IMR-90 (cell line): ENCODE results near the gene DDX59. TPM values are rescaled to one million over a fixed set of nuclear protein-coding genes. Genes with fewer than 3 reads are reported as not detected.

Source experiments
- ATAC-seq: fragments of 200-7000 bp; cut with Tn5 transposase; 2 replicates; pipeline ENCODE4 v1.9.1; 2020; ENCODE audit warnings: low read depth, mild to moderate bottlenecking, moderate library complexity
- BruUV-seq: library from RNA; stranded (reverse); fragments of 400-500 nt; replicated peaks from 2 replicates; lab custom pipeline; 2021; lab: Mats Ljungman, UMichigan
- CTCF ChIA-PET: fragments of 300-600 bp; formaldehyde crosslinking; extraction: SDS; loops from one replicate; lab custom pipeline; 2021; ENCODE audit warnings: antibody characterized with exemption; lab: Yijun Ruan, JAX
- POLR2A ChIA-PET: fragments of 300-600 bp; sonication (Branson Sonifier 250); formaldehyde crosslinking; loops from one replicate; lab custom pipeline; 2022; ENCODE audit warnings: antibody characterized with exemption; ENCODE audit not compliant: unreplicated experiment; lab: Charles Lee
- DNase-seq: peaks from one replicate; pipeline ENCODE4 v3.0.0; 2013
- H2AFZ ChIP-seq: replicated peaks from 2 replicates; pipeline ENCODE3; 2013; ENCODE audit warnings: low read length, mild to moderate bottlenecking; ENCODE audit not compliant: poor library complexity
- H2AK5ac ChIP-seq: 2 replicates; pipeline ENCODE4 v1.6.1; 2013; ENCODE audit warnings: low read depth, low read length, inconsistent platforms
- H2AK9ac ChIP-seq: replicated peaks from 2 replicates; pipeline ENCODE3; 2013; ENCODE audit warnings: mild to moderate bottlenecking, low read depth, low read length, moderate library complexity; ENCODE audit not compliant: poor library complexity
- H2BK120ac ChIP-seq: 2 replicates; pipeline ENCODE4 v1.6.1; 2013; ENCODE audit warnings: low read depth, low read length, inconsistent platforms
- H2BK15ac ChIP-seq: 3 replicates; pipeline ENCODE4 v1.6.1; 2013; ENCODE audit warnings: low read depth, low read length, inconsistent platforms
- H2BK20ac ChIP-seq: 2 replicates; pipeline ENCODE4 v1.6.1; 2013; ENCODE audit warnings: low read depth, mild to moderate bottlenecking, inconsistent platforms, low read length, moderate library complexity
- H2BK5ac ChIP-seq: 2 replicates; pipeline ENCODE4 v1.6.1; 2013; ENCODE audit warnings: mild to moderate bottlenecking, low read depth, low read length, inconsistent platforms; ENCODE audit not compliant: poor library complexity, severe bottlenecking
- H3K14ac ChIP-seq: replicated peaks from 2 replicates; pipeline ENCODE4 v1.6.1; 2013; ENCODE audit warnings: low read depth, low read length, inconsistent platforms
- H3K18ac ChIP-seq: 2 replicates; pipeline ENCODE4 v1.6.1; 2013; ENCODE audit warnings: low read depth, low read length, control low read depth
- H3K23ac ChIP-seq: 2 replicates; pipeline ENCODE4 v1.6.1; 2013; ENCODE audit warnings: low read depth, low read length, inconsistent platforms
- H3K27ac ChIP-seq: 2 replicates; pipeline ENCODE4 v1.5.1; 2013; ENCODE audit warnings: mild to moderate bottlenecking, control low read depth, low read length; ENCODE audit not compliant: insufficient read depth
- H3K27me3 ChIP-seq: 2 replicates; pipeline ENCODE4 v1.6.1; 2013; ENCODE audit warnings: low read length; ENCODE audit not compliant: control insufficient read depth, insufficient read depth
- H3K36me3 ChIP-seq: 2 replicates; pipeline ENCODE4 v1.6.1; 2013; ENCODE audit warnings: low read length, mixed read lengths; ENCODE audit not compliant: control insufficient read depth, insufficient read depth
- H3K4ac ChIP-seq: 2 replicates; pipeline ENCODE4 v1.6.1; 2013; ENCODE audit warnings: low read depth, low read length, inconsistent platforms
- H3K4me1 ChIP-seq: 2 replicates; pipeline ENCODE4 v1.6.1; 2013; ENCODE audit warnings: low read length, mixed read lengths; ENCODE audit not compliant: control insufficient read depth, insufficient read depth
- H3K4me2 ChIP-seq: 2 replicates; pipeline ENCODE4 v1.6.1; 2013; ENCODE audit warnings: low read depth, mild to moderate bottlenecking, control low read depth, low read length, moderate library complexity
- H3K4me3 ChIP-seq: 2 replicates; pipeline ENCODE4 v1.5.1; 2013; ENCODE audit warnings: low read depth, mild to moderate bottlenecking, control low read depth, low read length, moderate library complexity; ENCODE audit not compliant: insufficient read depth
- H3K56ac ChIP-seq: 2 replicates; pipeline ENCODE4 v1.6.1; 2013; ENCODE audit warnings: low read length, inconsistent platforms; ENCODE audit not compliant: insufficient read depth; ENCODE audit errors: extremely low read depth
- H3K79me1 ChIP-seq, 2 experiments: 2 replicates each; pipeline ENCODE4 v1.6.1; 2013; ENCODE audit warnings: low read length in 2 of 2, inconsistent platforms in 1 of 2, low read depth in 1 of 2
- H3K9ac ChIP-seq: 2 replicates; pipeline ENCODE4 v1.6.1; 2013; ENCODE audit warnings: low read depth, low read length, control low read depth
- H3K9me1 ChIP-seq: 2 replicates; pipeline ENCODE4 v1.6.1; 2013; ENCODE audit warnings: low read length, inconsistent platforms; ENCODE audit not compliant: insufficient read depth
- H3K9me3 ChIP-seq: 2 replicates; pipeline ENCODE4 v1.6.1; 2013; ENCODE audit warnings: low read length; ENCODE audit not compliant: control insufficient read depth, insufficient read depth
- H4K20me1 ChIP-seq: 2 replicates; pipeline ENCODE4 v1.6.1; 2013; ENCODE audit warnings: low read length, inconsistent platforms; ENCODE audit not compliant: insufficient read depth
- H4K5ac ChIP-seq: 2 replicates; pipeline ENCODE4 v1.6.1; 2013; ENCODE audit warnings: mild to moderate bottlenecking, low read depth, low read length, control low read depth
- H4K8ac ChIP-seq, 2 experiments: 2 replicates each; pipeline ENCODE4 v1.6.1; 2013; ENCODE audit warnings: low read depth in 2 of 2, low read length in 2 of 2, control low read depth in 1 of 2, inconsistent platforms in 1 of 2
- H4K91ac ChIP-seq: 2 replicates; pipeline ENCODE4 v1.6.1; 2013; ENCODE audit warnings: low read depth, low read length, inconsistent platforms; ENCODE audit not compliant: insufficient read depth
- CEBPB ChIP-seq: IDR thresholded peaks from 2 replicates; pipeline ENCODE4 v1.6.1; 2012; ENCODE audit warnings: low read depth, low read length, improper control_type of control experiment
- MAFK ChIP-seq: IDR thresholded peaks from 2 replicates; pipeline ENCODE4 v1.6.1; 2012; ENCODE audit warnings: low read depth, low read length, improper control_type of control experiment
- WGBS, 2 experiments: methylation state at CpG; one replicate each; pipeline versions ENCODE4 v1.1.5 to v1.1.7; 2013; ENCODE audit warnings: missing lambda C conversion rate in 2 of 2; ENCODE audit not compliant: insufficient read length in 1 of 2; ENCODE audit errors: extremely low coverage in 2 of 2; 5-methylcytosine and 5-hydroxymethylcytosine counted together
- dilution Hi-C: fragments of 300-500 bp; cut with HindIII; formaldehyde crosslinking; loops from one replicate; pipeline ENCODE4 v1.14.3; 2018; ENCODE audit warnings: low sequenced_read_pairs; ENCODE audit not compliant: unreplicated experiment
- in situ Hi-C: fragments of 300-500 bp; cut with MboI; formaldehyde crosslinking; loops from 3 replicates; pipeline ENCODE4 v1.14.3; 2019; ENCODE audit warnings: low sequenced_read_pairs, inconsistent platforms, mixed read lengths
- intact Hi-C: fragments of 100-400 bp; cut with micrococcal nuclease; formaldehyde crosslinking; loops from 2 replicates; pipeline ENCODE4 v1.10.0; 2022
- polyA plus RNA-seq, 3 experiments: library from polyadenylated mRNA; depleted of rRNA; stranded (reverse); fragments of >200 nt; gene quantifications; 2 replicates each; pipeline ENCODE4 v1.2.3, GENCODE V29; 2012; ENCODE audit warnings: low replicate concordance in 1 of 3
- total RNA-seq: library from RNA; depleted of rRNA; stranded (reverse); fragments of >200 nt; gene quantifications from 2 replicates; pipeline ENCODE4 v1.2.3, GENCODE V29; 2012

The DDX59 gene
- total and polyA plus RNA-seq, 2 of the 4 experiments (the other 2 are of a cell fraction): 8.6 to 9.1 TPM

- Histone ChIP-seq H3K27me3 (no peaks in the 10 kb centered on the region; the same call in 1 of the 2 replicates), H3K4me3 (no peak overlapping the region), H3K9me1 (no peaks in the 10 kb centered on the region), H3K9ac (no peak overlapping the region), H3K79me1 (no peaks in the 10 kb centered on the region), H2BK20ac (no peak overlapping the region), H2AK9ac (no peak overlapping the region), H3K4me2 (no peak overlapping the region), H2BK5ac (no peak overlapping the region), H2BK15ac (no peak overlapping the region), H3K27ac (no peak overlapping the region), H4K8ac (no peak overlapping the region), H4K5ac (no peak overlapping the region), H3K4me1 (no peaks in the 10 kb centered on the region; the same call in 1 of the 2 replicates), H2BK120ac (no peak overlapping the region), H4K20me1 (no peaks in the 10 kb centered on the region), H3K23ac (no peak overlapping the region), H2AFZ (no peak overlapping the region), H3K18ac (no peak overlapping the region), H3K36me3 (no peaks in the 10 kb centered on the region), H2AK5ac (no peak overlapping the region), H3K14ac (no peak overlapping the region), H3K56ac (no peak overlapping the region), H3K9me3 (no peaks in the 10 kb centered on the region), H4K91ac (no peak overlapping the region), H3K4ac (no peak overlapping the region)
- ATAC-seq (no peak), DNase-seq (no peak)
- WGBS, 2 experiments: no CpG with 5 or more reads among the region's 5 CpGs
- CTCF ChIA-PET: no interaction called here
- TF ChIP-seq CEBPB (no peak), MAFK (peak; percentile 99)
- BruUV-seq: no TSS peak
- in situ Hi-C loops (loop anchor here (5.0 to 10.0 kb wide), 2 partner anchors 175 to 418 kb away; no protein-coding TSS in a partner anchor), dilution Hi-C loops (no loop called here), intact Hi-C loops (loop anchor here (10.0 kb wide), 1 partner anchor 348 kb away; no protein-coding TSS in a partner anchor)
- POLR2A ChIA-PET: no interaction called here
Observed at GRCh38 chr1:200626853-200627534, 42.7 kb downstream of the DDX59 start.
